K562 (cell line): ENCODE measurements around the gene CELF4.

Source experiments
- MAZ ChIP-seq, 2 experiments: fragments of 450-650 bp in 1 of 2; sonication (generic) in 1 of 2; formaldehyde crosslinking; IDR thresholded peaks in 1 of 2; conservative IDR thresholded peaks in 1 of 2; 2 replicates each; pipeline versions ENCODE4 v1.4.0 to v1.5.0; 2020; ENCODE audit warnings: mild to moderate bottlenecking in 1 of 2, missing genetic modification reagents in 1 of 2
- PHF8 ChIP-seq: fragments of 200-600 bp; sonication (generic); IDR thresholded peaks from 2 replicates; pipeline ENCODE4 v1.6.1; 2012; ENCODE audit warnings: mixed run types, mild to moderate bottlenecking, inconsistent platforms, low read length, moderate library complexity, borderline replicate concordance
- PREB ChIP-seq: sonication (generic); formaldehyde crosslinking; IDR thresholded peaks from 2 replicates; pipeline ENCODE4 v1.8.1; 2023; ENCODE audit warnings: mild to moderate bottlenecking, missing genetic modification reagents
- SMARCC2 ChIP-seq: fragments of 450-650 bp; IDR thresholded peaks from 2 replicates; pipeline ENCODE4 v1.6.1; 2017; ENCODE audit warnings: antibody characterized with exemption, moderate library complexity, mild to moderate bottlenecking, low read depth
- ZFP1 ChIP-seq: fragments of 450-650 bp; formaldehyde crosslinking; IDR thresholded peaks from 2 replicates; pipeline ENCODE4 v1.4.0; 2020; ENCODE audit warnings: mild to moderate bottlenecking, mixed read lengths

GRCh38 chr18:37383846-37384595, 181.6 kb downstream of the CELF4 start:
- no peak for TF ChIP-seq PHF8
- TF ChIP-seq PREB (CRISPR knock-in tag) = no peak
- TF ChIP-seq ZFP1 (CRISPR knock-in tag) = no peak
- TF ChIP-seq SMARCC2 = no peak
- no peak for TF ChIP-seq MAZ (CRISPR knock-in tag; conservative IDR thresholded peaks at IDR 0.05 in 1 of 2, IDR thresholded peaks at IDR 0.05 in 1 of 2)
